ENCODE data around the gene GAB1. TPM values are rescaled to one million over a fixed set of nuclear protein-coding genes. Genes with fewer than 3 reads are reported as not detected.

The GAB1 gene
- total RNA-seq, 2 donors from 2014 or later, result 65.4 to 81.7 TPM

DNA sequence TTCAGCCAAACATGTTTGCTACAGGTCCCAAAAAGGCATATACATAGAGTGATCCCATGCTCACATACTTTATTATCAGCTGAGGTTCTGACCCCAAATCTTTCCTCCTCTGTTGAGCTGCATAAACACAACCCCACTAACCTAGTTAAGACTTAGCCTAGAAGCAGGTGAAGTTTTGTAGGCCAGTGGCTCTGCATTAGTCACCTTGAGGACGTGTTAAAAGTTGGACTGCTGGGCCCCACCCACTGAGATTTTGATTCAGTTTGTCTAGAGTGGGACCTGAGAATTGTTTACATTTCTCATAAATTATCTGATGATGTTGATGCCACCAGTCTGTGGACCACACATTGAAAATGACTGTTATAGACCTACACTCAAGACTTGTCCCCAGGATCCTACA lies 43.8 kb upstream of the GAB1 start:
- H3K4me3 ChIP-seq, result no peak overlapping the region
- H3K36me3 ChIP-seq, result no peaks in the 10 kb centered on the region
- TF ChIP-seq, protein P1, sequence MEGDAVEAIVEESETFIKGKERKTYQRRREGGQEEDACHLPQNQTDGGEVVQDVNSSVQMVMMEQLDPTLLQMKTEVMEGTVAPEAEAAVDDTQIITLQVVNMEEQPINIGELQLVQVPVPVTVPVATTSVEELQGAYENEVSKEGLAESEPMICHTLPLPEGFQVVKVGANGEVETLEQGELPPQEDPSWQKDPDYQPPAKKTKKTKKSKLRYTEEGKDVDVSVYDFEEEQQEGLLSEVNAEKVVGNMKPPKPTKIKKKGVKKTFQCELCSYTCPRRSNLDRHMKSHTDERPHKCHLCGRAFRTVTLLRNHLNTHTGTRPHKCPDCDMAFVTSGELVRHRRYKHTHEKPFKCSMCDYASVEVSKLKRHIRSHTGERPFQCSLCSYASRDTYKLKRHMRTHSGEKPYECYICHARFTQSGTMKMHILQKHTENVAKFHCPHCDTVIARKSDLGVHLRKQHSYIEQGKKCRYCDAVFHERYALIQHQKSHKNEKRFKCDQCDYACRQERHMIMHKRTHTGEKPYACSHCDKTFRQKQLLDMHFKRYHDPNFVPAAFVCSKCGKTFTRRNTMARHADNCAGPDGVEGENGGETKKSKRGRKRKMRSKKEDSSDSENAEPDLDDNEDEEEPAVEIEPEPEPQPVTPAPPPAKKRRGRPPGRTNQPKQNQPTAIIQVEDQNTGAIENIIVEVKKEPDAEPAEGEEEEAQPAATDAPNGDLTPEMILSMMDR (IDR thresholded peaks at IDR 0.05), result no peak
- H3K27me3 ChIP-seq, result no peaks in the 10 kb centered on the region
- no peak overlapping the region for H3K27ac ChIP-seq
- peaks cover 0 to 19% of the 10 kb centered on the region in 2 donors for H3K4me1 ChIP-seq
- no peak for DNase-seq (ENCODE audit: low spot score)
- no peaks in the 10 kb centered on the region for H3K9me3 ChIP-seq

DNA sequence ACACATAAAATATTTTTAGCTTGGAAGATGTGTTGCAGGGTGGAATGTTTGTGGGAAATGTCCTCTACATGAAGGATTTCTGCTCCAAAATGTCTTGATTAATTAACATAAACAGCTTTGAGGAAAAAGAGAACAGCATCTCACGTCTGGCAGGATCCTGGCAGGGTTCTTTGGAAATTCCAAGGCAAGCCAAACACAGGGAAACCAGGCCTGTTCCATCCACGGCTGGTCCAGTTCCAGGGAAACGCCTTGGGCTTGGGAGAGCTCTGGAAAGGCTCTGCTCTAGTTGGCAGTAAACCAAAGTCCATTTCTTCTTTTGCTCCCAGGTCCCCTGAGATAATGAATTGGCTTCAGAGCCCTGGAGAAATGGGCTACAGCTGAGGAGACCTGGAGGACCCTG lies 42.4 kb upstream of the GAB1 start:
- H3K4me1 ChIP-seq, result peaks cover 0 to 19% of the 10 kb centered on the region in 2 donors
- no peak overlapping the region for H3K4me3 ChIP-seq
- H3K36me3 ChIP-seq, result no peaks in the 10 kb centered on the region
- TF ChIP-seq, protein P1 (IDR thresholded peaks at IDR 0.05), result no peak
- H3K9me3 ChIP-seq, result no peaks in the 10 kb centered on the region
- no peaks in the 10 kb centered on the region for H3K27me3 ChIP-seq
- H3K27ac ChIP-seq, result peak overlapping the region; percentile 30 to 50
- DNase-seq (ENCODE audit: low spot score), result peak; percentile 83

DNA sequence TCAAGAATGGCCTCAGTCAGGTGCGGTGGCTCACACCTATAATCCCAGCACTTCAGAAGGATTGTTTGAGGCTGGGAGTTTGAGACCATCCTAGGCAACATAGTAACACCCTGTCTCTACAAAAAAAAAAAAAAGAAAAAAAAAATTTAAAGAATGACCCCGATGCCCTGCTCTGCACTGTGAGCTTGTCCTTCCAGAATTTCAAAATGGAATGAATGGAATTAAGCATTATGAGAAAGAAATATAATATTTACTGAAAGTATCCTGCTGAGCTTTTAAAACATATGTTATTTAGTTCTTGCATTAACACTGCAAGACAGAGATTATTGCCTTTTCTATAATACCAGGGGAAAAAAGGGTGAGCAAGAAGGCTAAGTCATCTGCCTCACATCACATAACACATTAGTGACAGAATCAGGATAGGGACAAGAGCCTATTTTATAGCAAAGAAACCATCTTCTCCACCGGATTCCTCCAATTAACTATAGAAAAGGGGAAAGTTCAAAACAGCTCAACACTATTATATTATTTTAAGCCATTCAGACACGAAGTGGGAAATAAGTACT lies 41.9 kb upstream of the GAB1 start:
- TF ChIP-seq, protein P1 (IDR thresholded peaks at IDR 0.05), result no peak
- Histone ChIP-seq H3K27ac (peak overlapping the region; percentile 30 to 50), H3K4me1 (peaks cover 0 to 19% of the 10 kb centered on the region in 2 donors)

DNA sequence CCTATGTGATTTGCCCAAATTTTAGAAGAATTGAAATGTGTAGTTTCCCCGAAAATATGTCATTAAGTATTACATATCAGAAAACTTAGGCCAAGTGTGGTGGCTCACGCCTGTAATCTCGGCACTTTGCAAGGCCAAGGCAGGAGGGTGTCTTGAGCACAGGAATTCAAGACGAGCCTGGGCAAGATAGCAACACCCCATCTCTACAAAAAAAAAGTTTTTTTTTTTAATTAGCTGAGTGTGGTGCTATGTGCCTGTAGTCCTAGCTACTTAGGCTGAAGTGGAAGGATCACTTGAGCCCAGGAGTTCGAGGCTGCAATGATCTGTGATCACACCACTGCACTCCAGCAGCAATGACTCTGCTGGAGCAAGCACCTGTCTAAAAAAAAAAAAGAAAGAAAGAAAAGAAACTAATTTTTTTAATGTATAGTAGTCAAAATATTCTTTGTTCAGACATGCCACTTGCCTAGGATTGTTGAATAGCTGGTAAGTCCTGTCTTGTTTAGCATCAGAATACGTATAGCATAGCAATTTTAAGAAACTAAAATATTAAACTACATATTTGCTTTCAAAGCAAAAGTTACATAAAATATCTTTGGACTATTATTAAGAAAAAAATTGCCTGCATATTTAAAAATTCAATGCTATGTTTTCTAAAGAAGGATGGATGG lies 40.1 kb upstream of the GAB1 start:
- H3K4me1 ChIP-seq, result peaks cover 0 to 19% of the 10 kb centered on the region in 2 donors
- DNase-seq (ENCODE audit: low spot score), result no peak
- no peaks in the 10 kb centered on the region for H3K9me3 ChIP-seq
- no peak overlapping the region for H3K4me3 ChIP-seq
- H3K27ac ChIP-seq, result no peak overlapping the region
- no peaks in the 10 kb centered on the region for H3K36me3 ChIP-seq
- TF ChIP-seq, protein P1 (IDR thresholded peaks at IDR 0.05), result no peak
- no peaks in the 10 kb centered on the region for H3K27me3 ChIP-seq

More for the DNA sequence above, 41.9 kb upstream of the GAB1 start:
- Histone ChIP-seq H3K27me3 (no peaks in the 10 kb centered on the region), H3K9me3 (no peaks in the 10 kb centered on the region), H3K36me3 (no peaks in the 10 kb centered on the region), H3K4me3 (no peak overlapping the region)
- DNase-seq (ENCODE audit: low spot score), result no peak

DNA sequence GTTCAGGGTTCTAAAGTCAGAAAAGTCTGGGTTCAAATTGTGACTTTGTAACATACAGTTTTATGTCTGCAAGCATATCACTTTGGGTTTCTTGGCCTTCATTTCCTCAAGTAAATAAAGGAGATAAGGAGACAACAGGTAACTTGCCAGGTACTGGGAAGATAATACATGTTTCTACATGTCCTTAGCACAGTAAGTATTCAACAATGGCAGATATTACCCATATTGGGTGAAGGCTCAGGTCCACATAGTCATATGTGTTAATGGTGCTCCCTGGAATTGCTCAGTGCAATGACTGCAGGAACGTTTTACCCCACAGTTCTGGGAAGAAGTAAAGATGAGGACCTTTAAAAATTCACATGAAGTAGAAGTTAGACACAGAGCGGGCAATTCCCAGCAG lies 35.8 kb upstream of the GAB1 start:
- TF ChIP-seq, protein P1 (IDR thresholded peaks at IDR 0.05), result no peak
- H3K4me1 ChIP-seq, result no peaks in the 10 kb centered on the region
- H3K4me3 ChIP-seq, result no peak overlapping the region
- no peak overlapping the region for H3K27ac ChIP-seq
- no peak for DNase-seq (ENCODE audit: low spot score)
- H3K27me3 ChIP-seq, result no peaks in the 10 kb centered on the region
- H3K9me3 ChIP-seq, result no peaks in the 10 kb centered on the region
- H3K36me3 ChIP-seq, result no peaks in the 10 kb centered on the region
